ENCODE data around the gene GAB2. TPM values are rescaled to one million over a fixed set of nuclear protein-coding genes. Genes with fewer than 3 reads are reported as not detected.

The GAB2 gene
- total and polyA plus RNA-seq, 2 of the 13 experiments (the other 11 are each of a cell fraction or from before 2014, with no cell fraction given): 4.1 to 8.6 TPM

DNA sequence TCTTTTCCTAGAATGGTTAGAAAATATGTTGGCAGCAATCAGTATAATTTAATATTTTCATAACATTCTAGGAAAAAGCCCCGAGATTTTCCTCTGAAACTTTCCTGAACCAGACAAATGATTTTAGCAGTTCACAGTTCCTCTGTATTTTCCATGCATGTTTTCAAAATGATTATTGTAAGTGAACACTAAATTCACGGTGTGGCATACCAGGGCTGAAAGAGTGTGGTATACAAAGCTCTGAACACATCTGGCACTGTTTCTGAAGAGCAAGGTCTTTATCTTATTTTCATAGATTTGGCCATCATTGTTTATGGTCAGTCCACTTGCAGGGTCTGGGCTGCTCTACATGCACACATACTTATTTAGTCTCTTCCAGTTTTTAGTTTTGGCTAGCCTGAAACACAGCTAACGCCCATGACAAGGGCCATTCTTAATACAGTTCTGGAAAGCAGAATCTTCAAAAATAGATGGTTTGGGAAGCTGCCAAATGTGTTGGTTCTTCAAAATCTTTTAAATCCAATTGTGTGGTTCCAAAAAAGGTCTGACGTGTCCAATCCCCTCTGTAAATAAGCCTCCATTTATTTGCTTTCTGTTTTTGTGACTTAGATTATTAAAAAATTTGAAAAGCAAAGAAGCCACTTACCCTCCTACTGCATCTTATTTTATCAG lies 7.9 kb upstream of the GAB2 start:
- H4K20me1 ChIP-seq (ENCODE audit: insufficient read depth, low read length): no peaks in the 10 kb centered on the region
- in situ Hi-C loops (cut with HindIII; ENCODE audit: extremely low pct_ligation_motif_present, low pct_unique_long_range_greater_than_20kb): no loop called here
- no peak for ATAC-seq
- WGBS (ENCODE audit: low lambda C conversion rate): 95% methylated on average over 4 of the region's 4 CpGs
- DNase-seq (ENCODE audit: low spot score): no peak
- ChIA-PET CTCF (ENCODE audit: low intra/inter-chr PET ratio, low total read pairs) (no interaction called here), POLR2A (no interaction called here)
- intact Hi-C loops (cut with micrococcal nuclease; ENCODE audit: unreplicated experiment): no loop called here
- BruUV-seq (replicated peaks): no TSS peak
- no peak overlapping the region for H3K4me2 ChIP-seq (ENCODE audit: low read depth, low read length)
- no peak overlapping the region for H3K9ac ChIP-seq (ENCODE audit: insufficient read depth, low read depth, low read length)
- H3K79me2 ChIP-seq (ENCODE audit: insufficient read depth, low read length): no peaks in the 10 kb centered on the region
- no peak overlapping the region for H3K4me3 ChIP-seq (replicated peaks in 1 of 3; ENCODE audit: insufficient read depth in 1 of 3, low read depth in 2 of 3, low read length in 3 of 3)
- no peaks in the 10 kb centered on the region for H3K4me1 ChIP-seq (ENCODE audit: insufficient read depth, low read length)
- no peak for FAIRE-seq
- H3K9me3 ChIP-seq (ENCODE audit: low read length): no peaks in the 10 kb centered on the region
- H2AFZ ChIP-seq (ENCODE audit: low read length): no peak overlapping the region
- H3K36me3 ChIP-seq (replicated peaks in 1 of 2; ENCODE audit: control insufficient read depth in 1 of 2, insufficient read depth in 2 of 2, low read length in 2 of 2): peaks cover 0 to 4% of the 10 kb centered on the region in 2 experiments; a peak in 1 of 5 replicates
- H3K27me3 ChIP-seq (ENCODE audit: control insufficient read depth in 1 of 2, insufficient read depth in 2 of 2, low read length in 2 of 2): no peaks in the 10 kb centered on the region
- no peak overlapping the region for H3K27ac ChIP-seq (ENCODE audit: extremely low read length, insufficient read depth, low read length)
- no peak for TF ChIP-seq SP5 (CRISPR knock-in tag; IDR thresholded peaks at IDR 0.05; ENCODE audit: borderline replicate concordance, low read depth)
- TF ChIP-seq, protein P1, sequence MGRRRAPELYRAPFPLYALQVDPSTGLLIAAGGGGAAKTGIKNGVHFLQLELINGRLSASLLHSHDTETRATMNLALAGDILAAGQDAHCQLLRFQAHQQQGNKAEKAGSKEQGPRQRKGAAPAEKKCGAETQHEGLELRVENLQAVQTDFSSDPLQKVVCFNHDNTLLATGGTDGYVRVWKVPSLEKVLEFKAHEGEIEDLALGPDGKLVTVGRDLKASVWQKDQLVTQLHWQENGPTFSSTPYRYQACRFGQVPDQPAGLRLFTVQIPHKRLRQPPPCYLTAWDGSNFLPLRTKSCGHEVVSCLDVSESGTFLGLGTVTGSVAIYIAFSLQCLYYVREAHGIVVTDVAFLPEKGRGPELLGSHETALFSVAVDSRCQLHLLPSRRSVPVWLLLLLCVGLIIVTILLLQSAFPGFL (CRISPR knock-in tag; IDR thresholded peaks at IDR 0.05): no peak
- no peak for TF ChIP-seq ATRX (CRISPR knock-in tag; IDR thresholded peaks at IDR 0.05; ENCODE audit: borderline replicate concordance)
- TF ChIP-seq KAT7 (CRISPR knock-in tag; IDR thresholded peaks at IDR 0.05; ENCODE audit: borderline replicate concordance): no peak
- TF ChIP-seq FOXC1 (CRISPR knock-in tag; IDR thresholded peaks at IDR 0.05; ENCODE audit: borderline replicate concordance): no peak
- no peak for TF ChIP-seq ZNF382 (CRISPR knock-in tag; IDR thresholded peaks at IDR 0.05; ENCODE audit: borderline replicate concordance)
- no peak for TF ChIP-seq ZNF549 (CRISPR knock-in tag; IDR thresholded peaks at IDR 0.05)
- no peak for TF ChIP-seq SALL2 (CRISPR knock-in tag; IDR thresholded peaks at IDR 0.05)
- TF ChIP-seq REPIN1 (CRISPR knock-in tag; IDR thresholded peaks at IDR 0.05; ENCODE audit: borderline replicate concordance, low read depth): no peak
- no peak for TF ChIP-seq CBX2 (IDR thresholded peaks at IDR 0.05; ENCODE audit: low read depth, low read length)
- no peak for TF ChIP-seq CBX2 (CRISPR knock-in tag; IDR thresholded peaks at IDR 0.05; ENCODE audit: low read depth)
- TF ChIP-seq ZNF644 (CRISPR knock-in tag; IDR thresholded peaks at IDR 0.05; ENCODE audit: low read depth): no peak
- TF ChIP-seq NR2F6 (IDR thresholded peaks at IDR 0.05): no peak
- no peak for TF ChIP-seq NR2F6 (CRISPR knock-in tag; IDR thresholded peaks at IDR 0.05)
- TF ChIP-seq PAF1 (CRISPR knock-in tag; IDR thresholded peaks at IDR 0.05): no peak
- TF ChIP-seq EZH2 (conservative IDR thresholded peaks at IDR 0.05; ENCODE audit: low read depth, low read length): no peak
- TF ChIP-seq, protein P2, sequence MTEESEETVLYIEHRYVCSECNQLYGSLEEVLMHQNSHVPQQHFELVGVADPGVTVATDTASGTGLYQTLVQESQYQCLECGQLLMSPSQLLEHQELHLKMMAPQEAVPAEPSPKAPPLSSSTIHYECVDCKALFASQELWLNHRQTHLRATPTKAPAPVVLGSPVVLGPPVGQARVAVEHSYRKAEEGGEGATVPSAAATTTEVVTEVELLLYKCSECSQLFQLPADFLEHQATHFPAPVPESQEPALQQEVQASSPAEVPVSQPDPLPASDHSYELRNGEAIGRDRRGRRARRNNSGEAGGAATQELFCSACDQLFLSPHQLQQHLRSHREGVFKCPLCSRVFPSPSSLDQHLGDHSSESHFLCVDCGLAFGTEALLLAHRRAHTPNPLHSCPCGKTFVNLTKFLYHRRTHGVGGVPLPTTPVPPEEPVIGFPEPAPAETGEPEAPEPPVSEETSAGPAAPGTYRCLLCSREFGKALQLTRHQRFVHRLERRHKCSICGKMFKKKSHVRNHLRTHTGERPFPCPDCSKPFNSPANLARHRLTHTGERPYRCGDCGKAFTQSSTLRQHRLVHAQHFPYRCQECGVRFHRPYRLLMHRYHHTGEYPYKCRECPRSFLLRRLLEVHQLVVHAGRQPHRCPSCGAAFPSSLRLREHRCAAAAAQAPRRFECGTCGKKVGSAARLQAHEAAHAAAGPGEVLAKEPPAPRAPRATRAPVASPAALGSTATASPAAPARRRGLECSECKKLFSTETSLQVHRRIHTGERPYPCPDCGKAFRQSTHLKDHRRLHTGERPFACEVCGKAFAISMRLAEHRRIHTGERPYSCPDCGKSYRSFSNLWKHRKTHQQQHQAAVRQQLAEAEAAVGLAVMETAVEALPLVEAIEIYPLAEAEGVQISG (CRISPR knock-in tag; IDR thresholded peaks at IDR 0.05): no peak
- TF ChIP-seq, protein P3, sequence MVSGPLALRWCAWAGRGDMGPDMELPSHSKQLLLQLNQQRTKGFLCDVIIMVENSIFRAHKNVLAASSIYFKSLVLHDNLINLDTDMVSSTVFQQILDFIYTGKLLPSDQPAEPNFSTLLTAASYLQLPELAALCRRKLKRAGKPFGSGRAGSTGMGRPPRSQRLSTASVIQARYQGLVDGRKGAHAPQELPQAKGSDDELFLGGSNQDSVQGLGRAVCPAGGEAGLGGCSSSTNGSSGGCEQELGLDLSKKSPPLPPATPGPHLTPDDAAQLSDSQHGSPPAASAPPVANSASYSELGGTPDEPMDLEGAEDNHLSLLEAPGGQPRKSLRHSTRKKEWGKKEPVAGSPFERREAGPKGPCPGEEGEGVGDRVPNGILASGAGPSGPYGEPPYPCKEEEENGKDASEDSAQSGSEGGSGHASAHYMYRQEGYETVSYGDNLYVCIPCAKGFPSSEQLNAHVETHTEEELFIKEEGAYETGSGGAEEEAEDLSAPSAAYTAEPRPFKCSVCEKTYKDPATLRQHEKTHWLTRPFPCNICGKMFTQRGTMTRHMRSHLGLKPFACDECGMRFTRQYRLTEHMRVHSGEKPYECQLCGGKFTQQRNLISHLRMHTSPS (CRISPR knock-in tag; IDR thresholded peaks at IDR 0.05; ENCODE audit: low read depth): no peak
